GM10847 (cell line): Measurements from ENCODE around the gene EXOC4.

ENCODE experiments used
- POLR2A ChIP-seq: IDR thresholded peaks from 2 replicates; pipeline ENCODE4 v1.6.1; 2011; ENCODE audit not compliant: insufficient read length; ENCODE audit errors: extremely low read depth

The EXOC4 gene

GRCh38 chr7:133789974-133790373, 537.1 kb downstream of the EXOC4 start:
- no peak for TF ChIP-seq POLR2A

GRCh38 chr7:133790911-133791310, 538.0 kb downstream of the EXOC4 start:
- TF ChIP-seq POLR2A = no peak

GRCh38 chr7:133794479-133794878, 541.6 kb downstream of the EXOC4 start:
- no peak for TF ChIP-seq POLR2A

- TF ChIP-seq POLR2A = no peak
These were observed 542.3 kb downstream of the EXOC4 start for GRCh38 chr7:133795068-133795665.

- no peak for TF ChIP-seq POLR2A
These were observed 544.2 kb downstream of the EXOC4 start for GRCh38 chr7:133796782-133797745.

- no peak for TF ChIP-seq POLR2A
These were observed 545.1 kb downstream of the EXOC4 start for GRCh38 chr7:133797818-133798520.

- no peak for TF ChIP-seq POLR2A
These were observed 548.5 kb downstream of the EXOC4 start for GRCh38 chr7:133801341-133801740.

GRCh38 chr7:133804127-133804526, 551.2 kb downstream of the EXOC4 start:
- TF ChIP-seq POLR2A = no peak

GRCh38 chr7:133805426-133805825, 552.5 kb downstream of the EXOC4 start:
- no peak for TF ChIP-seq POLR2A

GRCh38 chr7:133807624-133808492, 555.0 kb downstream of the EXOC4 start:
- TF ChIP-seq POLR2A = no peak

GRCh38 chr7:133808493-133808866, 555.6 kb downstream of the EXOC4 start:
- TF ChIP-seq POLR2A = no peak

GRCh38 chr7:133812877-133813276, 560.0 kb downstream of the EXOC4 start:
- no peak for TF ChIP-seq POLR2A

- TF ChIP-seq POLR2A = no peak
These were observed 562.8 kb downstream of the EXOC4 start for GRCh38 chr7:133815611-133816210.

- TF ChIP-seq POLR2A = no peak
These were observed 566.8 kb downstream of the EXOC4 start for GRCh38 chr7:133819695-133820094.
